Measurements from ENCODE around the gene AKAP9. TPM values are rescaled to one million over a fixed set of nuclear protein-coding genes. Genes with fewer than 3 reads are reported as not detected.

Gene AKAP9
- total RNA-seq, 4 donors from 2014 or later = 188 to 236 (median 192) TPM

GRCh38 chr7:92150450-92151017, 209.9 kb downstream of the AKAP9 start:
- Histone ChIP-seq H3K4me3 (no peak overlapping the region), H3K27ac (no peak overlapping the region), H3K27me3 (no peaks in the 10 kb centered on the region), H3K36me3 (no peaks in the 10 kb centered on the region), H3K4me1 (no peaks in the 10 kb centered on the region), H3K9me3 (no peaks in the 10 kb centered on the region)
- no peak for DNase-seq
- TF ChIP-seq POLR2A (IDR thresholded peaks at IDR 0.05) (no peak), CTCF (IDR thresholded peaks at IDR 0.05) (no peak)

GRCh38 chr7:92155108-92155739, 214.6 kb downstream of the AKAP9 start:
- Histone ChIP-seq H3K4me1 (no peaks in the 10 kb centered on the region), H3K9me3 (no peaks in the 10 kb centered on the region), H3K27me3 (no peaks in the 10 kb centered on the region), H3K36me3 (no peaks in the 10 kb centered on the region), H3K4me3 (no peak overlapping the region), H3K27ac (no peak overlapping the region)
- no peak for DNase-seq
- no peak for TF ChIP-seq CTCF (IDR thresholded peaks at IDR 0.05)
- no peak for TF ChIP-seq POLR2A (IDR thresholded peaks at IDR 0.05)

- no peak overlapping the region for H3K4me3 ChIP-seq
- TF ChIP-seq POLR2A (IDR thresholded peaks at IDR 0.05) = no peak
- no peak for TF ChIP-seq CTCF (IDR thresholded peaks at IDR 0.05)
- no peaks in the 10 kb centered on the region for H3K4me1 ChIP-seq
- H3K27ac ChIP-seq = no peak overlapping the region
- no peaks in the 10 kb centered on the region for H3K36me3 ChIP-seq
- H3K9me3 ChIP-seq = no peaks in the 10 kb centered on the region
- no peak for DNase-seq
- no peaks in the 10 kb centered on the region for H3K27me3 ChIP-seq
Observed at GRCh38 chr7:92156990-92157389, 216.3 kb downstream of the AKAP9 start.

GRCh38 chr7:92158660-92159575, 218.3 kb downstream of the AKAP9 start:
- H3K27me3 ChIP-seq = no peaks in the 10 kb centered on the region
- H3K36me3 ChIP-seq = no peaks in the 10 kb centered on the region
- no peak overlapping the region for H3K27ac ChIP-seq
- DNase-seq = no peak
- TF ChIP-seq POLR2A (IDR thresholded peaks at IDR 0.05) = no peak
- no peak for TF ChIP-seq CTCF (IDR thresholded peaks at IDR 0.05)
- H3K9me3 ChIP-seq = no peaks in the 10 kb centered on the region
- H3K4me3 ChIP-seq = no peak overlapping the region
- no peaks in the 10 kb centered on the region for H3K4me1 ChIP-seq

Other genes starting within 250 kb of the AKAP9 start
- 10 to 100 TPM in 3 of 4 donors, 1 to 10 TPM in 1; 6.8 to 17.3 (median 11.8) TPM for gene MTERF1, start 60.2 kb upstream of the AKAP9 start, total RNA-seq
- gene CYP51A1, start 193.6 kb downstream of the AKAP9 start, total RNA-seq = 100 to 1,000 TPM in 2 of 4 donors, 10 to 100 TPM in 2; 11.6 to 137 (median 105) TPM
- gene LRRD1, start 238.3 kb downstream of the AKAP9 start, total RNA-seq = under 1 TPM in 1 of 4 donors, not detected in 3; 0.57 TPM

Measured in Peyer's patch (tissue), 4 donors.